HAP-1 (cell line): ENCODE results near the gene AKAP6.
"Not testable (repeated sequence)": the region's sequence is repeated elsewhere in the genome, so short reads cannot be mapped to it uniquely, and the experiment has no call there.

ENCODE experiments used
- DNase-seq, 2 experiments: peaks; one replicate each; pipeline ENCODE4 v3.0.0-alpha.2; 2016 to 2020; ENCODE audit warnings: low spot score in 2 of 2
- H3K27me3 ChIP-seq: fragments of 250-450 bp; sonication (Bioruptor Pico); 2 replicates; pipeline ENCODE4 v1.5.1; 2020; ENCODE audit warnings: low read depth, mild to moderate bottlenecking, moderate library complexity
- H3K36me3 ChIP-seq: fragments of 250-450 bp; sonication (Bioruptor Pico); replicated peaks from 2 replicates; pipeline ENCODE4 v1.5.1; 2020; ENCODE audit warnings: mild to moderate bottlenecking
- H3K4me1 ChIP-seq: fragments of 250-450 bp; sonication (Bioruptor Pico); 2 replicates; pipeline ENCODE4 v1.5.1; 2020; ENCODE audit warnings: mild to moderate bottlenecking
- H3K4me3 ChIP-seq: fragments of 250-450 bp; sonication (Bioruptor Pico); 2 replicates; pipeline ENCODE4 v1.5.1; 2020; ENCODE audit warnings: mild to moderate bottlenecking, moderate library complexity
- H3K9me3 ChIP-seq: fragments of 250-450 bp; sonication (Bioruptor Pico); 2 replicates; pipeline ENCODE4 v1.5.1; 2020; ENCODE audit warnings: mild to moderate bottlenecking, moderate library complexity
- in situ Hi-C: fragments of 300-500 bp; cut with MboI; formaldehyde crosslinking; loops from 3 replicates; pipeline ENCODE4 v1.14.3; 2020; ENCODE audit warnings: low sequenced_read_pairs, inconsistent platforms, mixed read lengths

AKAP6 gene

DNA sequence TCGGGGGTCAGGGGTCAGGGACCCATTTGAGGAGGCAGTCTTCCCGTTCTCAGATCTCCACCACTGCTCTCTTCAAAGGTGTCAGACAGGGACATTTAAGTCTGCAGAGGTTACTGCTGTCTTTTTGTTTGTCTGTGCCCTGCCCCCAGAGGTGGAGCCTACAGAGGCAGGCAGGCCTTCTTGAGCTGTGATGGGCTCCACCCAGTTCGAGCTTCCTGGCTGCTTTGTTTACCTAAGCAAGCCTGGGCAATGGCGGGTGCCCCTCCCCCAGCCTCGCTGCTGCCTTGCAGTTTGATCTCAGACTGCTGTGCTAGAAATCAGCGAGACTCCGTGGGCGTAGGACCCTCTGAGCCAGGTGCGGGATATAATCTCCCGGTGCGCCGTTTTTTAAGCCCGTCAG is 254.3 kb downstream of the AKAP6 start:
- not testable (repeated sequence) for DNase-seq, H3K36me3 ChIP-seq, H3K27me3 ChIP-seq, H3K9me3 ChIP-seq, H3K4me1 ChIP-seq, H3K4me3 ChIP-seq
- in situ Hi-C loops = loop anchor here (25.0 kb wide), 1 partner anchor 1729 kb away; no protein-coding TSS in a partner anchor

GRCh38 chr14:32584079-32584478 is 255.0 kb downstream of the AKAP6 start:
- DNase-seq = no peak
- Histone ChIP-seq H3K4me1 (no peaks in the 10 kb centered on the region), H3K4me3 (no peak overlapping the region), H3K9me3 (peaks cover 8% of the 10 kb centered on the region; the same call in 1 of the 2 replicates), H3K36me3 (no peaks in the 10 kb centered on the region), H3K27me3 (no peaks in the 10 kb centered on the region)
- in situ Hi-C loops = loop anchor here (25.0 kb wide), 1 partner anchor 1728 kb away; no protein-coding TSS in a partner anchor

DNA sequence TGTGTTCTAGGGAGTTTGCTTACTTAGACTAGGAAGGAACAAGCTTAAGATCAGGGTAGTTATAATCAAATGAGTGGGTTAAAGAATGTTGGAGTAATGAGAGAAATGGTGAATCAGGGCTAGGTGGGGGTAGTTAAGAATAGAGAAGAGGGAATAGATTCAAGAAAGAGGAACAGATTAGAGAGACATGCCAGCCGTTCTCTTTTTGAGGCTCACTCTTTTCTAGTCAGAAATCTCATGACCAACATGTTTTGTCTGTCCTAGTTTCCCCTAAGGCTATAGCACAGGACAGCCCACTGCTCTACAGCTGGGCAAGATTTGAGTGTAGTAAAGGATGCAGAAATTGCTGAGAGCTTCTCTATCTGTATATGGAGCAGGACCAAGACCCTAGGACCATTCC is 258.4 kb downstream of the AKAP6 start:
- no peaks in the 10 kb centered on the region for H3K27me3 ChIP-seq

GRCh38 chr14:32588448-32589320 is 259.6 kb downstream of the AKAP6 start:
- in situ Hi-C loops = loop anchor here (25.0 kb wide), 1 partner anchor 1724 kb away; no protein-coding TSS in a partner anchor
- H3K27me3 ChIP-seq = no peaks in the 10 kb centered on the region
- no peaks in the 10 kb centered on the region for H3K4me1 ChIP-seq
- H3K36me3 ChIP-seq = no peaks in the 10 kb centered on the region
- peak; percentile 17 for DNase-seq
- H3K4me3 ChIP-seq = no peak overlapping the region
- peaks cover 8% of the 10 kb centered on the region; the same call in 1 of the 2 replicates for H3K9me3 ChIP-seq

More for the DNA sequence above, 258.4 kb downstream of the AKAP6 start:
- H3K36me3 ChIP-seq = no peaks in the 10 kb centered on the region
- DNase-seq = no peak
- H3K4me1 ChIP-seq = no peaks in the 10 kb centered on the region
- in situ Hi-C loops = loop anchor here (25.0 kb wide), 1 partner anchor 1725 kb away; no protein-coding TSS in a partner anchor
- H3K9me3 ChIP-seq = peaks cover 8% of the 10 kb centered on the region; the same call in 1 of the 2 replicates
- no peak overlapping the region for H3K4me3 ChIP-seq

- Histone ChIP-seq H3K4me1 (no peaks in the 10 kb centered on the region), H3K27me3 (no peaks in the 10 kb centered on the region), H3K4me3 (no peak overlapping the region), H3K9me3 (peaks cover 8% of the 10 kb centered on the region; the same call in 1 of the 2 replicates), H3K36me3 (no peaks in the 10 kb centered on the region)
- no peak for DNase-seq
- in situ Hi-C loops = loop anchor here (25.0 kb wide), 1 partner anchor 1722 kb away; no protein-coding TSS in a partner anchor
Measured at GRCh38 chr14:32590157-32590556, 261.1 kb downstream of the AKAP6 start.

DNA sequence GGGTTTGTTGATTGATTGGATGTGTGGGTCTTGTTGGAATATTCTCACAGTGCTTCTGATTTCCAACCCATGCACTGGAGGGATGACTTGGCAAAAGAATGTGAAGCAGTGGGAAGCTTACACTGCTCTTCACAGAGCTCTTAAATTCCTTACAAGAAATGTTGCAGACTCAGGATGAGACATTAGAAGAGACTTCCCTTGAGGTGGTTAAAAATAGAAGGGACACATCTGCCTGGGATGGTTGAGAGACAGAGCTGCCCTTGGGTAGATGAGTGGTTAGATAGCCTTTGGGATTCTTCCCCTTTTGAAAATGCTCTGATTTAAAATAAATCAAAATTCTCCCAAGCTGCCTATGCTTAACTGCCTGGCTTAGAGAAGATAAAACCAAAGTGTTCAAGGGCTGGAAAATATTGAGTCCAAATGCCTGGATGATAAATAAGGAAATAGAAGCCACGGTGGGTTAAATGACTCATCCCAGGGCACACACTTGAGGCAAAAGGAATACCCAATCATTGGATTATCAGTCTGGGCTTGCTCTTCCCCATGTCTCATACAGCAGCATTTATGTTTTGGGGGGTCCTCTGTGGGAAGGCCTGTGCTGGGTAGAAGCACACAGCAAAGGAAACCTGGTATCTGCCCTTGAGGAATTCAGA is 264.3 kb downstream of the AKAP6 start:
- H3K9me3 ChIP-seq = no peaks in the 10 kb centered on the region
- H3K36me3 ChIP-seq = no peaks in the 10 kb centered on the region
- in situ Hi-C loops = loop anchor here (25.0 kb wide), 1 partner anchor 1719 kb away; no protein-coding TSS in a partner anchor
- DNase-seq = no peak
- no peak overlapping the region for H3K4me3 ChIP-seq
- no peaks in the 10 kb centered on the region for H3K27me3 ChIP-seq
- H3K4me1 ChIP-seq = no peaks in the 10 kb centered on the region

- Histone ChIP-seq H3K4me3 (no peak overlapping the region), H3K9me3 (no peaks in the 10 kb centered on the region), H3K36me3 (no peaks in the 10 kb centered on the region), H3K4me1 (no peaks in the 10 kb centered on the region), H3K27me3 (no peaks in the 10 kb centered on the region)
- in situ Hi-C loops = loop anchor here (25.0 kb wide), 1 partner anchor 1718 kb away; no protein-coding TSS in a partner anchor
- DNase-seq = no peak
Measured at GRCh38 chr14:32594766-32595165, 265.7 kb downstream of the AKAP6 start.

GRCh38 chr14:32595497-32595896 is 266.4 kb downstream of the AKAP6 start:
- DNase-seq = no peak
- in situ Hi-C loops = loop anchor here (25.0 kb wide), 1 partner anchor 1717 kb away; no protein-coding TSS in a partner anchor
- H3K4me1 ChIP-seq = no peaks in the 10 kb centered on the region
- H3K27me3 ChIP-seq = no peaks in the 10 kb centered on the region
- H3K4me3 ChIP-seq = no peak overlapping the region
- no peaks in the 10 kb centered on the region for H3K36me3 ChIP-seq
- no peaks in the 10 kb centered on the region for H3K9me3 ChIP-seq

DNA sequence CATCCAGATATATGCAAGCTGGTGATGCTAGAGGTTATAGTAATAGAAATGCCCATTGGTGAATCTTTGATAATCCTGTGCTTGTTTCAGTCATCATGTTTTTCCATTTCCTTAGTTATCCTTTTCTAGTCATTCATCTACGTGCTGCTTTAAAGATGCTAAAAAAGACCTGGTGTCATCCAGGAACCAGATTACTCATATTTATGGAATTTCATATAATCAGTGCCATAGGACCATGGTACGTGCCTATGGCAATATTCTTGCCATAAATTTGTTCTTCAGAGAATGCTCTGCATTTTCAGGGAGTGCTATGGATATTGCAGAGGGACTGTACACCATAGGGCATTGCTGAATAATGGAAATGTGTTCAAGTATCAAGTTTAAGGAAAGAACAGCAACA is 267.3 kb downstream of the AKAP6 start:
- no peaks in the 10 kb centered on the region for H3K36me3 ChIP-seq
- H3K4me3 ChIP-seq = no peak overlapping the region
- H3K9me3 ChIP-seq = no peaks in the 10 kb centered on the region
- H3K4me1 ChIP-seq = no peaks in the 10 kb centered on the region
- in situ Hi-C loops = loop anchor here (25.0 kb wide), 1 partner anchor 1716 kb away; no protein-coding TSS in a partner anchor
- H3K27me3 ChIP-seq = no peaks in the 10 kb centered on the region
- no peak for DNase-seq

GRCh38 chr14:32597771-32598170 is 268.7 kb downstream of the AKAP6 start:
- Histone ChIP-seq H3K27me3 (no peaks in the 10 kb centered on the region), H3K9me3 (no peaks in the 10 kb centered on the region), H3K4me3 (no peak overlapping the region), H3K36me3 (no peaks in the 10 kb centered on the region), H3K4me1 (no peaks in the 10 kb centered on the region)
- in situ Hi-C loops = loop anchor here (25.0 kb wide), 1 partner anchor 1715 kb away; no protein-coding TSS in a partner anchor
- no peak for DNase-seq

GRCh38 chr14:32601069-32601468 is 272.0 kb downstream of the AKAP6 start:
- in situ Hi-C loops = no loop called here
- Histone ChIP-seq H3K9me3 (no peaks in the 10 kb centered on the region), H3K36me3 (no peaks in the 10 kb centered on the region), H3K4me3 (no peak overlapping the region), H3K4me1 (no peaks in the 10 kb centered on the region), H3K27me3 (no peaks in the 10 kb centered on the region)
- no peak for DNase-seq

GRCh38 chr14:32601906-32602305 is 272.8 kb downstream of the AKAP6 start:
- no peaks in the 10 kb centered on the region for H3K36me3 ChIP-seq
- H3K27me3 ChIP-seq = no peaks in the 10 kb centered on the region
- no peak for DNase-seq
- H3K4me1 ChIP-seq = no peaks in the 10 kb centered on the region
- in situ Hi-C loops = no loop called here
- H3K4me3 ChIP-seq = no peak overlapping the region
- H3K9me3 ChIP-seq = no peaks in the 10 kb centered on the region

GRCh38 chr14:32602699-32603098 is 273.6 kb downstream of the AKAP6 start:
- H3K4me1 ChIP-seq = no peaks in the 10 kb centered on the region
- in situ Hi-C loops = no loop called here
- no peak for DNase-seq
- no peaks in the 10 kb centered on the region for H3K27me3 ChIP-seq
- no peak overlapping the region for H3K4me3 ChIP-seq
- H3K9me3 ChIP-seq = no peaks in the 10 kb centered on the region
- H3K36me3 ChIP-seq = no peaks in the 10 kb centered on the region
